H1 (cell line): ENCODE measurements around the gene EVI2A. TPM values are rescaled to one million over a fixed set of nuclear protein-coding genes. Genes with fewer than 3 reads are reported as not detected.

Experiments
- CTCF ChIA-PET: fragments of 300-600 bp; sonication (Branson Sonifier 250); formaldehyde crosslinking; loops from one replicate; lab custom pipeline; 2021; ENCODE audit not compliant: partially characterized antibody; lab: Charles Lee
- POLR2A ChIA-PET: fragments of 300-600 bp; sonication (Branson Sonifier 250); formaldehyde crosslinking; loops from one replicate; lab custom pipeline; 2021; ENCODE audit warnings: inconsistent platforms; ENCODE audit not compliant: partially characterized antibody; lab: Charles Lee
- DNase-seq, 2 experiments: peaks; one replicate each; pipeline versions ENCODE4 v3.0.0 to v3.0.0-alpha.2; 2010 to 2022; ENCODE audit warnings: low spot score in 2 of 2, low read depth in 1 of 2, mixed read lengths in 1 of 2
- FAIRE-seq: peaks from 2 replicates; lab custom pipeline; 2011; peaks lifted over from hg19 to GRCh38; lab: Jason Lieb, UNC
- H2AFZ ChIP-seq: 2 replicates; pipeline ENCODE4 v1.8.1; 2012; ENCODE audit warnings: low read length, inconsistent platforms
- H2AK5ac ChIP-seq: 2 replicates; pipeline ENCODE4 v1.6.1; 2013; ENCODE audit warnings: low read depth, low read length
- H2BK120ac ChIP-seq: replicated peaks from 2 replicates; pipeline ENCODE3; 2013; ENCODE audit warnings: low read depth, low read length, inconsistent platforms
- H2BK12ac ChIP-seq: 2 replicates; pipeline ENCODE4 v1.6.1; 2013; ENCODE audit warnings: low read depth, low read length
- H2BK15ac ChIP-seq: 2 replicates; pipeline ENCODE4 v1.6.1; 2013; ENCODE audit warnings: low read length
- H2BK20ac ChIP-seq: 2 replicates; pipeline ENCODE4 v1.6.1; 2013; ENCODE audit warnings: low read length
- H2BK5ac ChIP-seq: 2 replicates; pipeline ENCODE4 v1.6.1; 2013; ENCODE audit warnings: low read depth, low read length
- H3K14ac ChIP-seq: 2 replicates; pipeline ENCODE4 v1.6.1; 2013; ENCODE audit warnings: inconsistent platforms; ENCODE audit not compliant: insufficient read length
- H3K18ac ChIP-seq: 2 replicates; pipeline ENCODE4 v1.6.1; 2013; ENCODE audit warnings: low read length; ENCODE audit errors: extremely low read depth
- H3K23ac ChIP-seq: 2 replicates; pipeline ENCODE4 v1.6.1; 2013; ENCODE audit warnings: inconsistent platforms; ENCODE audit not compliant: insufficient read length
- H3K23me2 ChIP-seq: 2 replicates; pipeline ENCODE4 v1.6.1; 2013; ENCODE audit warnings: low read depth, low read length
- H3K27ac ChIP-seq: 2 replicates; pipeline ENCODE4 v1.6.1; 2011; ENCODE audit warnings: low read depth, low read length, inconsistent platforms
- H3K27me3 ChIP-seq, 4 experiments: replicated peaks in 1 of 4; 1 replicate in 1 of 4; 2 replicates in 3 of 4; pipeline versions ENCODE4 v1.6.1 to v1.8.1; 2011 to 2013; ENCODE audit warnings: low read length in 3 of 4, mild to moderate bottlenecking in 3 of 4, inconsistent platforms in 2 of 4, mixed read lengths in 2 of 4, moderate library complexity in 1 of 4; ENCODE audit not compliant: control insufficient read depth in 3 of 4, insufficient read depth in 3 of 4; ENCODE audit errors: extremely low read depth in 1 of 4
- H3K36me3 ChIP-seq, 4 experiments: 2 replicates each; pipeline versions ENCODE4 v1.6.1 to v1.8.1; 2011 to 2013; ENCODE audit warnings: mild to moderate bottlenecking in 4 of 4, low read length in 3 of 4, moderate library complexity in 2 of 4, control low read depth in 1 of 4, inconsistent platforms in 1 of 4; ENCODE audit not compliant: insufficient read depth in 4 of 4, control insufficient read depth in 2 of 4
- H3K4ac ChIP-seq: replicated peaks from 2 replicates; pipeline ENCODE3; 2013; ENCODE audit warnings: low read length, low read depth, mixed read lengths, inconsistent platforms; ENCODE audit not compliant: insufficient read length
- H3K4me1 ChIP-seq, 4 experiments: replicated peaks in 1 of 4; 1 replicate in 1 of 4; 2 replicates in 3 of 4; pipeline versions ENCODE4 v1.6.1 to v1.8.1; 2011 to 2013; ENCODE audit warnings: low read length in 3 of 4, inconsistent platforms in 2 of 4, mixed read lengths in 1 of 4; ENCODE audit not compliant: insufficient read depth in 4 of 4, control insufficient read depth in 3 of 4
- H3K4me2 ChIP-seq, 2 experiments: 2 replicates each; pipeline versions ENCODE4 v1.6.1 to v1.8.1; 2011 to 2013; ENCODE audit warnings: low read depth in 2 of 2, low read length in 2 of 2, control low read depth in 1 of 2, inconsistent platforms in 1 of 2, mild to moderate bottlenecking in 1 of 2; ENCODE audit not compliant: insufficient read depth in 1 of 2
- H3K4me3 ChIP-seq, 4 experiments: fragments of 200-600, 300-600 bp in 1 of 4; sonication (generic), shearing (Covaris generic), sonication (Bioruptor Twin) in 1 of 4; 2 replicates each; pipeline versions ENCODE4 v1.5.1 to v1.8.1; 2011 to 2016; ENCODE audit warnings: low read length in 4 of 4, low read depth in 3 of 4, control low read depth in 2 of 4, inconsistent platforms in 2 of 4, mild to moderate bottlenecking in 2 of 4, mixed read lengths in 1 of 4, moderate library complexity in 1 of 4; ENCODE audit not compliant: insufficient read depth in 2 of 4; ENCODE audit errors: extremely low read depth in 1 of 4
- H3K56ac ChIP-seq: replicated peaks from 2 replicates; pipeline ENCODE3; 2013; ENCODE audit warnings: low read depth, mild to moderate bottlenecking, mixed read lengths, low read length, inconsistent platforms; ENCODE audit not compliant: insufficient read length
- H3K79me1 ChIP-seq: 2 replicates; pipeline ENCODE4 v1.6.1; 2013; ENCODE audit warnings: low read depth, low read length, control low read depth
- H3K79me2 ChIP-seq, 2 experiments: 2 replicates each; pipeline versions ENCODE4 v1.6.1 to v1.8.1; 2012 to 2013; ENCODE audit warnings: low read length in 2 of 2, mild to moderate bottlenecking in 2 of 2, inconsistent platforms in 1 of 2; ENCODE audit not compliant: insufficient read depth in 2 of 2, control insufficient read depth in 1 of 2
- H3K9ac ChIP-seq, 4 experiments: replicated peaks in 1 of 4; 1 replicate in 1 of 4; 2 replicates in 3 of 4; pipeline versions ENCODE4 v1.6.1 to v1.8.1; 2011 to 2013; ENCODE audit warnings: low read depth in 3 of 4, low read length in 3 of 4, control low read depth in 2 of 4, mild to moderate bottlenecking in 2 of 4, moderate library complexity in 2 of 4, inconsistent platforms in 1 of 4; ENCODE audit errors: extremely low read depth in 1 of 4
- H3K9me3 ChIP-seq, 2 experiments: 2 replicates each; pipeline versions ENCODE4 v1.6.1 to v1.8.1; 2012 to 2013; ENCODE audit warnings: mild to moderate bottlenecking in 2 of 2, moderate library complexity in 2 of 2, control low read depth in 1 of 2, inconsistent platforms in 1 of 2, low read depth in 1 of 2, low read length in 1 of 2, mixed read lengths in 1 of 2; ENCODE audit not compliant: insufficient read depth in 2 of 2
- H4K20me1 ChIP-seq, 2 experiments: replicated peaks in 1 of 2; 2 replicates each; pipeline versions ENCODE3 to v1.8.1; 2011 to 2013; ENCODE audit warnings: inconsistent platforms in 2 of 2, low read length in 2 of 2, mild to moderate bottlenecking in 1 of 2; ENCODE audit not compliant: insufficient read depth in 2 of 2, control insufficient read depth in 1 of 2
- H4K5ac ChIP-seq: 2 replicates; pipeline ENCODE4 v1.6.1; 2013; ENCODE audit warnings: low read length, low read depth, mixed read lengths, inconsistent platforms; ENCODE audit not compliant: insufficient read length
- H4K8ac ChIP-seq: 2 replicates; pipeline ENCODE4 v1.8.0; 2013; ENCODE audit warnings: mild to moderate bottlenecking, moderate library complexity, low read length, inconsistent platforms; ENCODE audit not compliant: insufficient read depth; ENCODE audit errors: extremely low read depth
- H4K91ac ChIP-seq: replicated peaks from 2 replicates; pipeline ENCODE3; 2013; ENCODE audit warnings: low read length, mixed read lengths, inconsistent platforms; ENCODE audit not compliant: insufficient read length
- CEBPB ChIP-seq: IDR thresholded peaks from 2 replicates; pipeline ENCODE4 v1.6.1; 2012; ENCODE audit warnings: low read depth, low read length
- CHD1 ChIP-seq: IDR thresholded peaks from 2 replicates; pipeline ENCODE4 v1.6.1; 2012; ENCODE audit warnings: low read depth, low read length, improper control_type of control experiment
- CHD2 ChIP-seq: IDR thresholded peaks from 2 replicates; pipeline ENCODE4 v1.6.1; 2012; ENCODE audit warnings: low read length, improper control_type of control experiment
- CTBP2 ChIP-seq: IDR thresholded peaks from 2 replicates; pipeline ENCODE4 v1.7.0; 2011; ENCODE audit warnings: borderline replicate concordance, mild to moderate bottlenecking, moderate library complexity, mixed read lengths, low read length; ENCODE audit not compliant: insufficient read depth, insufficient read length
- EP300 ChIP-seq, 2 experiments: IDR thresholded peaks; 1 replicate in 1 of 2; 2 replicates in 1 of 2; pipeline ENCODE4 v1.6.1; 2011 to 2012; ENCODE audit warnings: low read depth in 2 of 2, low read length in 2 of 2, mild to moderate bottlenecking in 2 of 2, borderline replicate concordance in 1 of 2, inconsistent platforms in 1 of 2, moderate library complexity in 1 of 2
- JUN ChIP-seq: IDR thresholded peaks from 2 replicates; pipeline ENCODE4 v1.6.1; 2011; ENCODE audit warnings: low read depth, mild to moderate bottlenecking, improper control_type of control experiment, low read length
- KDM4A ChIP-seq: IDR thresholded peaks from one replicate; pipeline ENCODE4 v1.7.1; 2012; ENCODE audit warnings: low read depth, mild to moderate bottlenecking, moderate library complexity, low read length, inconsistent platforms; ENCODE audit not compliant: severe bottlenecking
- NANOG ChIP-seq: IDR thresholded peaks from 2 replicates; pipeline ENCODE4 v1.6.1; 2011; ENCODE audit warnings: low read length, low read depth, mild to moderate bottlenecking, inconsistent platforms; ENCODE audit not compliant: insufficient read depth, poor library complexity, severe bottlenecking
- PHF8 ChIP-seq: fragments of 200-600 bp; sonication (generic); conservative IDR thresholded peaks from 2 replicates; pipeline ENCODE4 v1.7.1; 2012; ENCODE audit warnings: low read depth, mild to moderate bottlenecking, inconsistent platforms, low read length, moderate library complexity
- POLR2AphosphoS5 ChIP-seq: IDR thresholded peaks from 2 replicates; pipeline ENCODE4 v1.6.1; 2011; ENCODE audit warnings: low read depth, low read length
- POU5F1 ChIP-seq: IDR thresholded peaks from 2 replicates; pipeline ENCODE4 v1.6.1; 2011; ENCODE audit warnings: low read depth, mild to moderate bottlenecking, low read length, moderate library complexity
- SP2 ChIP-seq: IDR thresholded peaks from 2 replicates; pipeline ENCODE4 v1.6.1; 2012; ENCODE audit warnings: mild to moderate bottlenecking, low read length, inconsistent platforms
- SP4 ChIP-seq: IDR thresholded peaks from 2 replicates; pipeline ENCODE4 v1.6.1; 2012; ENCODE audit warnings: low read length, inconsistent platforms
- TBP ChIP-seq: IDR thresholded peaks from 2 replicates; pipeline ENCODE4 v1.6.1; 2011; ENCODE audit warnings: low read depth, low read length, improper control_type of control experiment
- YY1 ChIP-seq: IDR thresholded peaks from 2 replicates; pipeline ENCODE4 v1.6.1; 2011; ENCODE audit warnings: low read depth, mild to moderate bottlenecking, low read length
- polyA plus RNA-seq, 7 experiments: library from polyadenylated mRNA; depleted of rRNA in 3 of 7; stranded (reverse) in 5 of 7; unstranded in 2 of 7; fragments of >200 nt in 5 of 7; fragments of 200-250 nt in 2 of 7; gene quantifications; 1 replicate in 5 of 7; 2 replicates in 1 of 7; 4 replicates in 1 of 7; pipeline versions ENCODE4 v1.2.1 to v1.2.3, GENCODE V29; 2011 to 2013; ENCODE audit warnings: missing spikeins in 2 of 7, mixed read lengths in 2 of 7
- total RNA-seq: library from RNA; stranded (reverse); fragmentation: NEBNext Ultra II Directional; extraction: Animal tissue kit (Norgen Biotek cat#: 25700); gene quantifications from 2 replicates; pipeline ENCODE4 v1.2.1, GENCODE V29; 2021

EVI2A gene
- total and polyA plus RNA-seq, 2 of the 8 experiments (the other 6 are each of a cell fraction or from before 2014, with no cell fraction given), result not detected

DNA sequence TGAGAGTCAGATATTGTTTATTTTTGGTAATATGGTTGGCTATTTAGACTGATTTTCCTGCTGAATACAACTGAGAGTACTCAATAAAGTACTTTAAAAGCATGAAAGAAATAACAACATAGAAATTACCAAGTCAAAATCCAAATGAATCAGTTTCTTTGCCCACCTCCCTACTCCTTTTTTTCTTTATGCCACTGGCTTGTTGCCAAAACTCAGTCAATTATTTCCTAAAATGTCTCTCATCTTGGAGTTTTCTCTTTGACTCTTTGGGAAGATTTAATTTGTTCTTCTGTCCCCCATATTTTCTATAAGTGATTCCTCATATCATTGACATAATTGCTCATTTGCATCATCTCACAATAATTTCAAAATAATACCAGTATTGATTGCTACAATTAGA, 21.8 kb downstream of the EVI2A start:
- Histone ChIP-seq H3K27ac (no peak overlapping the region), H2BK120ac (no peak overlapping the region), H3K9ac (no peak overlapping the region), H2AFZ (no peak overlapping the region), H3K27me3 (no peaks in the 10 kb centered on the region), H3K9me3 (peaks cover 0 to 5% of the 10 kb centered on the region in 2 experiments; a peak in 1 of 4 replicates), H3K14ac (no peak overlapping the region), H3K36me3 (no peaks in the 10 kb centered on the region), H3K79me2 (no peaks in the 10 kb centered on the region), H3K79me1 (no peaks in the 10 kb centered on the region), H4K20me1 (no peaks in the 10 kb centered on the region), H4K5ac (no peak overlapping the region), H3K4me1 (peaks cover 0 to 3% (median 0%) of the 10 kb centered on the region in 4 experiments; a peak in 1 of 7 replicates), H3K23me2 (no peaks in the 10 kb centered on the region), H2BK20ac (no peak overlapping the region), H4K8ac (no peak overlapping the region), H2BK12ac (no peak overlapping the region), H3K18ac (no peak overlapping the region), H3K56ac (no peak overlapping the region), H2BK5ac (no peak overlapping the region)
- POLR2A ChIA-PET, result no interaction called here
- FAIRE-seq, result no peak
- TF ChIP-seq JUN (no peak), KDM4A (no peak), EP300 (IDR thresholded peaks at IDR 0.05; ENCODE audit: borderline replicate concordance in 1 of 2, low read depth in 2 of 2, low read length in 2 of 2) (no peak), POU5F1 (no peak), YY1 (no peak), SP4 (no peak), TBP (no peak), CHD2 (no peak), NANOG (no peak), POLR2AphosphoS5 (no peak), CHD1 (no peak), PHF8 (no peak), SP2 (no peak), CEBPB (no peak), CTBP2 (no peak)
- TF ChIP-seq, all 59 proteins: peak for 0
- Histone ChIP-seq H2AK5ac (no peak overlapping the region), H3K4me2 (no peak overlapping the region), H3K4ac (no peak overlapping the region), H3K4me3 (no peak overlapping the region), H4K91ac (no peak overlapping the region), H2BK15ac (no peak overlapping the region), H3K23ac (no peak overlapping the region)
- DNase-seq, result no peak
- CTCF ChIA-PET, result interaction anchor here (1.0 kb wide), 1 partner anchor 13 kb away, joined by 3 read pairs; no protein-coding TSS in a partner anchor
